ENCODE results near the gene SESN3. TPM values are rescaled to one million over a fixed set of nuclear protein-coding genes. Genes with fewer than 3 reads are reported as not detected.
"Not testable (repeated sequence)": the region's sequence is repeated elsewhere in the genome, so short reads cannot be mapped to it uniquely, and the experiment has no call there.

The SESN3 gene
- total RNA-seq, 3 donors from 2014 or later: 28.2 to 98.1 (median 39.7) TPM

DNA sequence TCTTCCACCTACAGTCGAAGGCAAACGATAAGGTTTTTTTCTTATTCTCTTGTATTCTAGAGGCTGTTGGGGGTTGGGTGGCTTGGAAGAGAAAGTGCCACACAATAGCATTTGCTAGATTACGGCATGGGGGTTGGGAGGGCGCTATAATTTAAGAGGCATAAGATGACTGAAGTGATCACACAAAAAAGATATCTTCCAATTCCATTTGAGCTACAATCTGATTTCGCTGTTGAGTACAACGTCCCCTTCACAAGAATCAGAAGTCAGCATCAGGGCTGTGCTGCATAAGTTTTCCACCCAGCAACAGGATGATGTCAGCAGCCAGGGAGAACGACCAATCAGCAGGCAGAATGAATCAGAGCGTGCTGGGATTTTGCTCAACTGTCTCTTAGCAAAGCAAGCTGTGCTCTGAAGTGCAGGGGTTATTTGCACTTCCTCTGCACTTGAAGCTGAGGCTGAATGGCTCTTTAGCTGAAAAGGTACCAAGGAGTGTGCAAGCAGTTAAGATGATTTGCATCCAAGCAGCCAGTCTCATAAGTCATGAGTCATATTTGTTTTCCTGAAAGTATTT, 23.2 kb upstream of the SESN3 start:
- peak overlapping the region; percentile 3 to 47 (median 20) for H3K4me3 ChIP-seq
- no peaks in the 10 kb centered on the region for H3K4me1 ChIP-seq
- no peaks in the 10 kb centered on the region for H3K27me3 ChIP-seq
- H3K9me3 ChIP-seq: no peaks in the 10 kb centered on the region
- H3K27ac ChIP-seq: peak overlapping the region in 1 of 2 donors; percentile 32
- H3K36me3 ChIP-seq: no peaks in the 10 kb centered on the region
- intact Hi-C loops (cut with DNase I; ENCODE audit: low total_unique reads): loop anchor here (5.0 kb wide), 1 partner anchor 458 kb away; no protein-coding TSS in a partner anchor
- peak; percentile 46 to 60 for DNase-seq (ENCODE audit: low spot score in 2 of 2)
- no peak for TF ChIP-seq CTCF (IDR thresholded peaks at IDR 0.05)

DNA sequence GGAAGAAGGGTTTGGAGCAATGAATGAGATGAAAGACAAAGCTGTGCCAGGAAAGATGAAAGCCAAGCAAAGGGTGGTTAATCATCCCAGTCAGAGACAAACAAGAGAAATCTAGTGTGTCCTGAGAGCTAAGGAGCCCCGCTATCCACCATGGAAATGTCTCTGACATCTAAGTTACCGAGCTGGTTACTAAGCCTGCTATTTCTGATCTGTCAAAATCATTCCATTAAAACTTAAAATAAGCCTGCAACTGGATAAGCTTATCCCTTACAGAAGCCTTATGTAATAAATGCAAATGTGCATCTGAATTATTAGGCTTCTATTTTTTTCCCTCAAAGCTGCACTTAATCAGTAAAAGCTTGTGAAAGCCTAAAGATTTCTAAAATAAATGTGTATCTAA, 22.1 kb upstream of the SESN3 start:
- intact Hi-C loops (cut with DNase I; ENCODE audit: low total_unique reads): loop anchor here (5.0 kb wide), 1 partner anchor 459 kb away; no protein-coding TSS in a partner anchor
- Histone ChIP-seq H3K27ac (no peak overlapping the region), H3K4me1 (no peaks in the 10 kb centered on the region), H3K27me3 (no peaks in the 10 kb centered on the region), H3K4me3 (no peak overlapping the region), H3K9me3 (no peaks in the 10 kb centered on the region), H3K36me3 (no peaks in the 10 kb centered on the region)
- TF ChIP-seq POLR2AphosphoS5 (IDR thresholded peaks at IDR 0.05) (no peak), POLR2A (IDR thresholded peaks at IDR 0.05) (no peak), CTCF (IDR thresholded peaks at IDR 0.05) (no peak)
- DNase-seq (ENCODE audit: low spot score in 2 of 2): no peak

DNA sequence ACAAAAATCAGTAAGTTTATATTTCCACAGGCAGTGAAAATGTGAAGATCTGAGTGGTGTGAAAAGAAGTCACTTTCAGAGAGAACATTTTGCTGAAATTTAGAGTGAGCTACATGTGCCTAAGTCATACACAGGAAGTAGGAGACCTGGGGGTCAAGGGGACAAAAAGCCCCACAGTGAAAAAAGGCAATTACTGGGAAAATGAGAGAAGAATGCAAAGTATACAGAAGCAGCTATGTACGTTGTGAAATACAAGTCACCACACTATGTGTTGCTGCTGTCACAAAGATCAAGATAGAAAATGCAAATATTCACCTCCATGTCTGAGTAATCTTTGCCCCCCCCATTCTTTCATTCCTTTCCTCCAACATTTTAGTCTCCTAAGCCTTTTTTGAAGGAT, 21.6 kb upstream of the SESN3 start:
- intact Hi-C loops (cut with DNase I; ENCODE audit: low total_unique reads): loop anchor here (5.0 kb wide), 1 partner anchor 460 kb away; no protein-coding TSS in a partner anchor
- Histone ChIP-seq H3K9me3 (no peaks in the 10 kb centered on the region), H3K36me3 (no peaks in the 10 kb centered on the region), H3K4me1 (no peaks in the 10 kb centered on the region), H3K27me3 (no peaks in the 10 kb centered on the region), H3K27ac (no peak overlapping the region), H3K4me3 (no peak overlapping the region)
- TF ChIP-seq POLR2AphosphoS5 (IDR thresholded peaks at IDR 0.05) (no peak), POLR2A (IDR thresholded peaks at IDR 0.05) (no peak), CTCF (IDR thresholded peaks at IDR 0.05) (no peak)
- no peak for DNase-seq (ENCODE audit: low spot score in 2 of 2)

DNA sequence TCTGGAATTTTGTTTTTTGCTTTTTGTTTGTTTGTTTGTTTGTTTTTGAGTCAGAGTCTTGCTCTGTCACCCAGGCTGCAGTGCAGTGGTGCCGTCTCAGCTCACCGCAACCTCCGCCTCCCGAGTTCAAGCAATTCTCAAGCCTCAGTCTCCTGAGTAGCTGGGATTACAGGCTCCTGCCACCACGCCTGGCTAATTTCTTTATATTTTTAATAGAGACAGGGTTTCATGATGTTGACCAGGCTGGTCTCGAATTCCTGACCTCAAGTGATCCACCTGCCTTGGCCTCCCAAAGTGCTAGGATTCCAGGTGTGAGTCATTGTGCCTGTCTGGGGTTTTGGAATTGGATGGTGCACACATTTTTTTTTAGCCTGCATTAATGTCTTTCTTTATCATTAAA, 20.9 kb upstream of the SESN3 start:
- not testable (repeated sequence) for H3K27ac ChIP-seq; H3K4me3 ChIP-seq; H3K9me3 ChIP-seq; H3K36me3 ChIP-seq; DNase-seq (ENCODE audit: low spot score in 2 of 2); H3K4me1 ChIP-seq; H3K27me3 ChIP-seq
- intact Hi-C loops (cut with DNase I; ENCODE audit: low total_unique reads): loop anchor here (5.0 kb wide), 1 partner anchor 460 kb away; no protein-coding TSS in a partner anchor

DNA sequence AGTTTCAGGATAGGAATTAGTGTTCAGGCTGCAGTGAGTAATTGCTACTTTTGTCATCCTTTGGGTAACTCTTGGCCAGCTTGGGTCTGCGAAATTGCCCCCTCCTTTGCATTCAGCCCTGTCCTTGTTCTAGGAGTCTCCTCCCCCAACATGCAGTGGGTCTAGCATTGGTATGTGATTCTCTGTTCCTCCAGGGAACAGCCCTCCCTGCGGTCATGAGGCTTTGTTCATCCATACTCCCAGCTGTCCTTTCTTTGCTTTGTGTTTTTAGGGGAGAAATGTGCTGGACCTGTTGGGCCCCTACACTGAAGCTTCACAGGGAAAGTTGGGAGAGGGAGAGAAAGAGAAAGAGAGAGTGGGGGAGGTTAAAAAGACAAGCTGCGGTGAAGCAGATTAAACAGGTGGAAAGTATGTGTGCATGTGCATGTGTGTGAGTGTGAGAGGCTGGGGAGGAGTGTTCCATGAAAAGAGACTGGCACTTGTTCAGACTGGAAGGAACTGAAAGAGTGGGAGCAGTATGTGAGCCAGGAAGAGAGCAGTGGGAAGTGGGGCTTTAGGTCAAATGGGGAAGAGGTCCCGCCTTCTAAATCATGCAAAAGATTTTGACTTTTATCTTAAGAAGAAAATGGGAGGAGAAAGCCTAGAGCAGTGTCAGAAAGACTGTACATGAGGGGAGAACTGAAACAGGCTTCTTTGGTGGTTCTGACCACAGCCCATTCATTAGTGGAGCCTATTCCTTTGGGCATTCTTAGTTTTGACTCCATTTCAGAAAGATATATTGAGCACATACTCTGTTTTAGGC, 17.9 kb upstream of the SESN3 start:
- TF ChIP-seq POLR2A (IDR thresholded peaks at IDR 0.05) (no peak), POLR2AphosphoS5 (IDR thresholded peaks at IDR 0.05) (no peak), CTCF (IDR thresholded peaks at IDR 0.05) (no peak)
- intact Hi-C loops (cut with DNase I; ENCODE audit: low total_unique reads): no loop called here
- Histone ChIP-seq H3K9me3 (no peaks in the 10 kb centered on the region), H3K4me1 (no peaks in the 10 kb centered on the region), H3K36me3 (no peaks in the 10 kb centered on the region), H3K27me3 (no peaks in the 10 kb centered on the region), H3K27ac (no peak overlapping the region), H3K4me3 (no peak overlapping the region)
- no peak for DNase-seq (ENCODE audit: low spot score in 2 of 2)
